ENCODE results near the gene PDE7B. TPM values are rescaled to one million over a fixed set of nuclear protein-coding genes. Genes with fewer than 3 reads are reported as not detected.

Gene PDE7B
- total RNA-seq, 1 experiment from 2014 or later = not detected

GRCh38 chr6:136129365-136129764 lies 277.9 kb downstream of the PDE7B start:
- no peaks in the 10 kb centered on the region for H3K36me3 ChIP-seq (ENCODE audit: insufficient read depth, low read length, poor library complexity, severe bottlenecking)
- BruUV-seq (replicated peaks) = no TSS peak
- no peak overlapping the region for H3K4me3 ChIP-seq (ENCODE audit: low read depth, low read length, poor library complexity, severe bottlenecking)
- H3K27me3 ChIP-seq (replicated peaks; ENCODE audit: insufficient read depth, low read depth, low read length, poor library complexity) = peaks cover 8% of the 10 kb centered on the region
- CTCF ChIA-PET = no interaction called here
- no peak overlapping the region for H3K27ac ChIP-seq (ENCODE audit: low read depth, low read length, poor library complexity, severe bottlenecking)
- DNase-seq (ENCODE audit: low spot score) = no peak
- H3K4me1 ChIP-seq (ENCODE audit: insufficient read depth, low read length, poor library complexity, severe bottlenecking) = no peaks in the 10 kb centered on the region
- TF ChIP-seq CTCF (conservative IDR thresholded peaks at IDR 0.05; ENCODE audit: low read depth, low read length) = no peak
- TF ChIP-seq EZH2 (IDR thresholded peaks at IDR 0.05; ENCODE audit: borderline replicate concordance, low read depth, low read length, poor library complexity, severe bottlenecking) = no peak
- no peaks in the 10 kb centered on the region for H3K9me3 ChIP-seq (ENCODE audit: low read depth, low read length, poor library complexity, severe bottlenecking)
- POLR2A ChIA-PET (ENCODE audit: low non-redundant PET) = no interaction called here
- intact Hi-C loops (cut with micrococcal nuclease; ENCODE audit: unreplicated experiment) = no loop called here

- no peaks in the 10 kb centered on the region for H3K9me3 ChIP-seq (ENCODE audit: low read depth, low read length, poor library complexity, severe bottlenecking)
- POLR2A ChIA-PET (ENCODE audit: low non-redundant PET) = no interaction called here
- no peaks in the 10 kb centered on the region for H3K36me3 ChIP-seq (ENCODE audit: insufficient read depth, low read length, poor library complexity, severe bottlenecking)
- no TSS peak for BruUV-seq (replicated peaks)
- intact Hi-C loops (cut with micrococcal nuclease; ENCODE audit: unreplicated experiment) = no loop called here
- TF ChIP-seq CTCF (conservative IDR thresholded peaks at IDR 0.05; ENCODE audit: low read depth, low read length) (no peak), EZH2 (IDR thresholded peaks at IDR 0.05; ENCODE audit: borderline replicate concordance, low read depth, low read length, poor library complexity, severe bottlenecking) (no peak)
- no peak for DNase-seq (ENCODE audit: low spot score)
- CTCF ChIA-PET = no interaction called here
- no peak overlapping the region for H3K27ac ChIP-seq (ENCODE audit: low read depth, low read length, poor library complexity, severe bottlenecking)
- peaks cover 3% of the 10 kb centered on the region for H3K27me3 ChIP-seq (replicated peaks; ENCODE audit: insufficient read depth, low read depth, low read length, poor library complexity)
- no peak overlapping the region for H3K4me3 ChIP-seq (ENCODE audit: low read depth, low read length, poor library complexity, severe bottlenecking)
- H3K4me1 ChIP-seq (ENCODE audit: insufficient read depth, low read length, poor library complexity, severe bottlenecking) = no peaks in the 10 kb centered on the region
Observed at GRCh38 chr6:136134268-136134667, 282.8 kb downstream of the PDE7B start.

- H3K36me3 ChIP-seq (ENCODE audit: insufficient read depth, low read length, poor library complexity, severe bottlenecking) = no peaks in the 10 kb centered on the region
- ChIA-PET CTCF (no interaction called here), POLR2A (ENCODE audit: low non-redundant PET) (no interaction called here)
- DNase-seq (ENCODE audit: low spot score) = no peak
- H3K9me3 ChIP-seq (ENCODE audit: low read depth, low read length, poor library complexity, severe bottlenecking) = no peaks in the 10 kb centered on the region
- TF ChIP-seq EZH2 (IDR thresholded peaks at IDR 0.05; ENCODE audit: borderline replicate concordance, low read depth, low read length, poor library complexity, severe bottlenecking) = no peak
- TF ChIP-seq CTCF (conservative IDR thresholded peaks at IDR 0.05; ENCODE audit: low read depth, low read length) = no peak
- BruUV-seq (replicated peaks) = no TSS peak
- peaks cover 3% of the 10 kb centered on the region for H3K27me3 ChIP-seq (replicated peaks; ENCODE audit: insufficient read depth, low read depth, low read length, poor library complexity)
- intact Hi-C loops (cut with micrococcal nuclease; ENCODE audit: unreplicated experiment) = no loop called here
- no peak overlapping the region for H3K4me3 ChIP-seq (ENCODE audit: low read depth, low read length, poor library complexity, severe bottlenecking)
- no peaks in the 10 kb centered on the region for H3K4me1 ChIP-seq (ENCODE audit: insufficient read depth, low read length, poor library complexity, severe bottlenecking)
- no peak overlapping the region for H3K27ac ChIP-seq (ENCODE audit: low read depth, low read length, poor library complexity, severe bottlenecking)
Observed at GRCh38 chr6:136134751-136135150, 283.2 kb downstream of the PDE7B start.

Measured in A673 (cell line).